Umbilical cord (tissue), 2 donors: ENCODE results near the gene UBD. TPM values are rescaled to one million over a fixed set of nuclear protein-coding genes. Genes with fewer than 3 reads are reported as not detected.

Experiments
- DNase-seq: peaks from one replicate; pipeline ENCODE4 v3.0.0-alpha.2; 2015; ENCODE audit warnings: low spot score
- total RNA-seq: library from RNA; depleted of rRNA; stranded (reverse); fragments of >200 nt; gene quantifications from one replicate; pipeline ENCODE4 v1.2.3, GENCODE V29; 2014; ENCODE audit warnings: low replicate concordance; ENCODE audit not compliant: insufficient read depth

The UBD gene
- total RNA-seq, 1 donor from 2014 or later: 1.9 TPM

- DNase-seq: no peak
Measured at GRCh38 chr6:29524044-29524443, 35.5 kb downstream of the UBD start.

- no peak for DNase-seq
Measured at GRCh38 chr6:29522227-29522626, 37.3 kb downstream of the UBD start.

- no peak for DNase-seq
Measured at GRCh38 chr6:29521006-29521680, 38.4 kb downstream of the UBD start.

GRCh38 chr6:29520232-29520631, 39.3 kb downstream of the UBD start:
- no peak for DNase-seq

- no peak for DNase-seq
Measured at GRCh38 chr6:29519291-29520010, 40.1 kb downstream of the UBD start.

GRCh38 chr6:29517728-29518440, 41.6 kb downstream of the UBD start:
- DNase-seq: no peak

- DNase-seq: no peak
Measured at GRCh38 chr6:29517245-29517644, 42.3 kb downstream of the UBD start.

GRCh38 chr6:29516108-29516507, 43.4 kb downstream of the UBD start:
- no peak for DNase-seq

- no peak for DNase-seq
Measured at GRCh38 chr6:29510746-29511300, 48.7 kb downstream of the UBD start.

- DNase-seq: no peak
Measured at GRCh38 chr6:29510202-29510601, 49.3 kb downstream of the UBD start.

- DNase-seq: no peak
Measured at GRCh38 chr6:29509711-29510110, 49.8 kb downstream of the UBD start.

GRCh38 chr6:29509239-29509638, 50.3 kb downstream of the UBD start:
- no peak for DNase-seq

GRCh38 chr6:29507319-29507718, 52.2 kb downstream of the UBD start:
- no peak for DNase-seq

GRCh38 chr6:29506446-29507067, 53.0 kb downstream of the UBD start:
- no peak for DNase-seq

- no peak for DNase-seq
Measured at GRCh38 chr6:29505808-29506207, 53.7 kb downstream of the UBD start.

Other genes with a start within 250 kb of the UBD start
- gene OR5V1, start 190.9 kb downstream of the UBD start, total RNA-seq: 9.1 TPM
- 3.6 TPM for gene OR12D3, start 184.4 kb downstream of the UBD start, total RNA-seq
- not detected for gene OR12D2, start 164.1 kb downstream of the UBD start, total RNA-seq
- 1.7 TPM for gene OR12D1, start 144.8 kb downstream of the UBD start, total RNA-seq
- gene OR10C1, start 120.4 kb downstream of the UBD start, total RNA-seq: 3.1 TPM
- gene OR11A1, start 102.7 kb downstream of the UBD start, total RNA-seq: 4.8 TPM
- gene OR2H1, start 102.6 kb downstream of the UBD start, total RNA-seq: 1.2 TPM
- 1.4 TPM for gene MAS1L, start 71.8 kb downstream of the UBD start, total RNA-seq
- gene OR2H2, start 25.4 kb upstream of the UBD start, total RNA-seq: 0.48 TPM
- gene GABBR1, start 73.5 kb upstream of the UBD start, total RNA-seq: 32.0 TPM
- 2.9 TPM for gene MOG, start 97.4 kb upstream of the UBD start, total RNA-seq
- gene ZFP57, start 121.4 kb upstream of the UBD start, total RNA-seq: not detected
- 34.2 TPM for gene HLA-F, start 163.7 kb upstream of the UBD start, total RNA-seq